CD4-positive, alpha-beta T cell (primary cell): Measurements from ENCODE around the gene BCL2A1. TPM values are rescaled to one million over a fixed set of nuclear protein-coding genes. Genes with fewer than 3 reads are reported as not detected.
A peak's percentile ranks its signal among the peaks of the same experiment; 100 is the strongest.
"Not testable (repeated sequence)": the region's sequence is repeated elsewhere in the genome, so short reads cannot be mapped to it uniquely, and the experiment has no call there.

Experiments used
- ATAC-seq: fragments of 200-7000 bp; cut with Tn5 transposase; one replicate; pipeline ENCODE4 v1.10.0; 2022; ENCODE audit warnings: mild to moderate bottlenecking; ENCODE audit not compliant: poor library complexity
- CTCF ChIA-PET: fragments of 350-600 bp; sonication (Branson Sonifier 250); formaldehyde crosslinking; loops from one replicate; lab custom pipeline; 2021; ENCODE audit warnings: antibody characterized with exemption, inconsistent platforms; lab: Charles Lee
- POLR2A ChIA-PET: fragments of 350-600 bp; sonication (Branson Sonifier 250); formaldehyde crosslinking; loops from one replicate; lab custom pipeline; 2021; ENCODE audit warnings: antibody characterized with exemption, inconsistent platforms; lab: Charles Lee
- DNase-seq, 14 experiments: peaks; one replicate each; pipeline ENCODE4 v3.0.0-alpha.2; 2013 to 2020; ENCODE audit warnings: mixed read lengths in 2 of 14
- H3K27ac ChIP-seq, 2 donors: one replicate each; pipeline versions ENCODE4 v1.5.1 to v1.7.0; 2013; ENCODE audit warnings: low read length in 2 of 2, low read depth in 1 of 2, mild to moderate bottlenecking in 1 of 2
- H3K27me3 ChIP-seq, 2 experiments: 1 replicate in 1 of 2; 2 replicates in 1 of 2; pipeline versions ENCODE4 v1.6.1 to v1.7.0; 2013; ENCODE audit warnings: low read length in 2 of 2, control low read depth in 1 of 2, mild to moderate bottlenecking in 1 of 2, moderate library complexity in 1 of 2; ENCODE audit not compliant: insufficient read depth in 2 of 2, control insufficient read depth in 1 of 2
- H3K36me3 ChIP-seq: one replicate; pipeline ENCODE4 v1.6.1; 2013; ENCODE audit warnings: low read length, control low read depth; ENCODE audit not compliant: insufficient read depth
- H3K4me1 ChIP-seq: one replicate; pipeline ENCODE4 v1.6.1; 2013; ENCODE audit warnings: low read length, control low read depth; ENCODE audit not compliant: insufficient read depth
- H3K4me3 ChIP-seq: one replicate; pipeline ENCODE4 v1.5.1; 2013; ENCODE audit warnings: mild to moderate bottlenecking, low read length, moderate library complexity
- H3K9me3 ChIP-seq, 2 experiments: 1 replicate in 1 of 2; 2 replicates in 1 of 2; pipeline versions ENCODE4 v1.6.1 to v1.7.0; 2013; ENCODE audit warnings: low read length in 2 of 2, mild to moderate bottlenecking in 2 of 2, control low read depth in 1 of 2, moderate library complexity in 1 of 2; ENCODE audit not compliant: control insufficient read depth in 1 of 2, insufficient read depth in 1 of 2
- H3K27ac Mint-ChIP-seq: one replicate; pipeline ENCODE4 v1.8.0; 2020; ENCODE audit warnings: mixed read lengths
- H3K27me3 Mint-ChIP-seq: one replicate; pipeline ENCODE4 v1.8.0; 2021; ENCODE audit warnings: mixed read lengths
- H3K36me3 Mint-ChIP-seq: one replicate; pipeline ENCODE4 v1.8.0; 2021; ENCODE audit warnings: low read depth, mixed read lengths
- H3K4me1 Mint-ChIP-seq: one replicate; pipeline ENCODE4 v1.8.0; 2021; ENCODE audit warnings: low read depth, mixed read lengths
- H3K4me3 Mint-ChIP-seq: one replicate; pipeline ENCODE4 v1.8.0; 2020; ENCODE audit warnings: mild to moderate bottlenecking, mixed read lengths
- H3K9me3 Mint-ChIP-seq: one replicate; pipeline ENCODE4 v1.8.0; 2020; ENCODE audit warnings: mixed read lengths
- CTCF ChIP-seq: fragments of 200-600 bp; IDR thresholded peaks from one replicate; pipeline ENCODE4 v1.8.0; 2022; ENCODE audit warnings: antibody characterized with exemption, mild to moderate bottlenecking
- intact Hi-C, 2 experiments: fragments of 100-400 bp; cut with DNase I in 1 of 2; cut with micrococcal nuclease in 1 of 2; formaldehyde crosslinking; loops; one replicate each; pipeline versions ENCODE4 v1.15.1 to v1.9.0; 2023 to 2025; cut with DNase I, micrococcal nuclease
- polyA plus RNA-seq, 2 donors: library from polyadenylated mRNA; unstranded; fragments of 120-200 nt; gene quantifications; one replicate each; pipeline ENCODE4 v1.2.1, GENCODE V29; 2013
- total RNA-seq, 174 experiments: library from RNA in 2 of 174; stranded (reverse) in 2 of 174; gene quantifications; one replicate each; pipeline ENCODE4 v1.2.3 and lab custom pipeline; 2021 to 2026

Gene BCL2A1
- total RNA-seq: 10 to 100 TPM; 18.7 to 20.0 TPM
- 30.8 TPM for polyA plus RNA-seq (2013, experiment 1 of 2)
- polyA plus RNA-seq (2013, experiment 2 of 2): 30.2 TPM
- 5.6 to 839 (median 31.0) reads per million in 172 experiments for total RNA-seq (lab: John Stamatoyannopoulos, UW)

- Mint-ChIP-seq H3K27me3 (no peaks in the 10 kb centered on the region), H3K36me3 (peaks cover 3% of the 10 kb centered on the region), H3K27ac (peak within 1 kb of the TSS; percentile 91), H3K9me3 (no peaks in the 10 kb centered on the region), H3K4me1 (peaks cover 66% of the 10 kb centered on the region), H3K4me3 (peak within 1 kb of the TSS; percentile 84)
- ChIA-PET CTCF (no interaction called here), POLR2A (interaction anchor here (0.6 to 6.8 kb wide), 7 partner anchors 9 to 183 kb away, joined by 3 to 135 read pairs (median 5); partner anchors contain the start of genes FAH, MTHFS and ZFAND6)
- intact Hi-C loops: loop anchor here in 1 of 2 experiments (1.0 kb wide), 2 partner anchors 48 to 75 kb away; no protein-coding TSS in a partner anchor
- peak; percentile 84 for ATAC-seq
- peak within 1 kb of the TSS; percentile 63 to 72 for H3K27ac ChIP-seq
- H3K4me1 ChIP-seq: peaks cover 26% of the 10 kb centered on the region
- H3K36me3 ChIP-seq: no peaks in the 10 kb centered on the region
- H3K4me3 ChIP-seq: peak within 1 kb of the TSS; percentile 59
- no peak for TF ChIP-seq CTCF
- DNase-seq: peak in 13 of 14 experiments; percentile 16 to 90 (median 42)
- H3K9me3 ChIP-seq: no peaks in the 10 kb centered on the region
- no peaks in the 10 kb centered on the region for H3K27me3 ChIP-seq
These were observed at the start of gene BCL2A1 for GRCh38 chr15:79970624-79971434. TSS of gene BCL2A1 (minus strand) at chr15:79971196. CDS start at chr15:79971119, 77 bp downstream.

GRCh38 chr15:80020731-80021130, 49.7 kb upstream of the BCL2A1 start:
- Histone ChIP-seq H3K27ac (no peak overlapping the region), H3K36me3 (no peaks in the 10 kb centered on the region), H3K27me3 (no peaks in the 10 kb centered on the region), H3K4me3 (no peak overlapping the region), H3K4me1 (no peaks in the 10 kb centered on the region), H3K9me3 (no peaks in the 10 kb centered on the region)
- H3K36me3 Mint-ChIP-seq: no peaks in the 10 kb centered on the region
- CTCF ChIA-PET: no interaction called here
- no peak overlapping the region for H3K27ac Mint-ChIP-seq
- ATAC-seq (no peak), DNase-seq (no peak)
- no peak for TF ChIP-seq CTCF
- POLR2A ChIA-PET: no interaction called here
- H3K4me1 Mint-ChIP-seq: no peaks in the 10 kb centered on the region
- H3K9me3 Mint-ChIP-seq: no peaks in the 10 kb centered on the region
- H3K4me3 Mint-ChIP-seq: no peak overlapping the region
- intact Hi-C loops: no loop called here
- peaks cover 4% of the 10 kb centered on the region for H3K27me3 Mint-ChIP-seq

GRCh38 chr15:80020149-80020548, 49.2 kb upstream of the BCL2A1 start:
- intact Hi-C loops, H3K36me3 Mint-ChIP-seq, H3K4me1 ChIP-seq, DNase-seq, H3K27me3 ChIP-seq, H3K4me3 Mint-ChIP-seq, H3K9me3 ChIP-seq, H3K9me3 Mint-ChIP-seq, H3K4me3 ChIP-seq, H3K4me1 Mint-ChIP-seq, CTCF ChIA-PET, H3K27ac Mint-ChIP-seq, POLR2A ChIA-PET, H3K27ac ChIP-seq, ATAC-seq, H3K36me3 ChIP-seq, H3K27me3 Mint-ChIP-seq: not testable (repeated sequence)
